Endothelial cell (in vitro differentiated cells): ENCODE results near the gene NFIB. TPM values are rescaled to one million over a fixed set of nuclear protein-coding genes. Genes with fewer than 3 reads are reported as not detected.

Experiments used
- DNase-seq: peaks from one replicate; pipeline ENCODE4 v3.0.0; 2021; ENCODE audit warnings: low spot score
- H3K27ac Mint-ChIP-seq: one replicate; pipeline ENCODE4 v1.8.0; 2021; ENCODE audit warnings: mixed read lengths, inconsistent platforms; ENCODE audit not compliant: unreplicated experiment
- H3K27me3 Mint-ChIP-seq: one replicate; pipeline ENCODE4 v1.8.0; 2021; ENCODE audit warnings: mild to moderate bottlenecking, moderate library complexity, mixed read lengths, inconsistent platforms; ENCODE audit not compliant: unreplicated experiment
- H3K36me3 Mint-ChIP-seq: one replicate; pipeline ENCODE4 v1.8.0; 2021; ENCODE audit warnings: mild to moderate bottlenecking, low read depth, mixed read lengths, inconsistent platforms; ENCODE audit not compliant: unreplicated experiment
- H3K4me1 Mint-ChIP-seq: one replicate; pipeline ENCODE4 v1.8.0; 2021; ENCODE audit warnings: mild to moderate bottlenecking, mixed read lengths, inconsistent platforms; ENCODE audit not compliant: unreplicated experiment
- H3K4me3 Mint-ChIP-seq: one replicate; pipeline ENCODE4 v1.8.0; 2021; ENCODE audit warnings: mild to moderate bottlenecking, mixed read lengths, inconsistent platforms; ENCODE audit not compliant: unreplicated experiment
- H3K9me3 Mint-ChIP-seq: one replicate; pipeline ENCODE4 v1.8.0; 2021; ENCODE audit warnings: mixed read lengths, inconsistent platforms; ENCODE audit not compliant: unreplicated experiment
- CTCF ChIP-seq: fragments of 200-600 bp; sonication (generic); IDR thresholded peaks from one replicate; pipeline ENCODE4 v1.5.0; 2021; ENCODE audit warnings: antibody characterized with exemption; ENCODE audit not compliant: unreplicated experiment
- total RNA-seq: library from RNA; stranded (reverse); fragmentation: NEBNext Ultra II Directional; extraction: Animal tissue kit (Norgen Biotek cat#: 25700); gene quantifications from one replicate; pipeline ENCODE4 v1.2.1, GENCODE V29; 2021; ENCODE audit not compliant: unreplicated experiment

Gene NFIB
- total RNA-seq, 1 donor from 2014 or later = 120 TPM

- peaks cover 12% of the 10 kb centered on the region for H3K36me3 Mint-ChIP-seq
- H3K4me1 Mint-ChIP-seq = peaks cover 26% of the 10 kb centered on the region
- TF ChIP-seq CTCF = no peak
- no peaks in the 10 kb centered on the region for H3K9me3 Mint-ChIP-seq
- peak overlapping the region; percentile 20 for H3K27ac Mint-ChIP-seq
- no peak overlapping the region for H3K4me3 Mint-ChIP-seq
- peaks cover 3% of the 10 kb centered on the region for H3K27me3 Mint-ChIP-seq
- DNase-seq = no peak
Measured at GRCh38 chr9:14180960-14181537, 132.9 kb downstream of the NFIB start.

- H3K27me3 Mint-ChIP-seq = peaks cover 3% of the 10 kb centered on the region
- H3K4me3 Mint-ChIP-seq = no peak overlapping the region
- H3K36me3 Mint-ChIP-seq = peaks cover 18% of the 10 kb centered on the region
- H3K9me3 Mint-ChIP-seq = no peaks in the 10 kb centered on the region
- H3K27ac Mint-ChIP-seq = no peak overlapping the region
- peaks cover 26% of the 10 kb centered on the region for H3K4me1 Mint-ChIP-seq
- TF ChIP-seq CTCF = no peak
- DNase-seq = no peak
Measured at GRCh38 chr9:14180093-14180959, 133.6 kb downstream of the NFIB start.

- no peak for DNase-seq
- peaks cover 18% of the 10 kb centered on the region for H3K36me3 Mint-ChIP-seq
- no peak overlapping the region for H3K4me3 Mint-ChIP-seq
- no peaks in the 10 kb centered on the region for H3K9me3 Mint-ChIP-seq
- peaks cover 26% of the 10 kb centered on the region for H3K4me1 Mint-ChIP-seq
- peaks cover 3% of the 10 kb centered on the region for H3K27me3 Mint-ChIP-seq
- no peak overlapping the region for H3K27ac Mint-ChIP-seq
- TF ChIP-seq CTCF = no peak
Measured at GRCh38 chr9:14179449-14179848, 134.5 kb downstream of the NFIB start.

- TF ChIP-seq CTCF = no peak
- peaks cover 9% of the 10 kb centered on the region for H3K36me3 Mint-ChIP-seq
- H3K27me3 Mint-ChIP-seq = no peaks in the 10 kb centered on the region
- DNase-seq = no peak
- H3K27ac Mint-ChIP-seq = no peak overlapping the region
- H3K9me3 Mint-ChIP-seq = no peaks in the 10 kb centered on the region
- peaks cover 9% of the 10 kb centered on the region for H3K4me1 Mint-ChIP-seq
- H3K4me3 Mint-ChIP-seq = no peak overlapping the region
Measured at GRCh38 chr9:14175778-14176177, 138.2 kb downstream of the NFIB start.

- no peak overlapping the region for H3K27ac Mint-ChIP-seq
- H3K4me1 Mint-ChIP-seq = no peaks in the 10 kb centered on the region
- no peak for DNase-seq
- no peak for TF ChIP-seq CTCF
- H3K36me3 Mint-ChIP-seq = peaks cover 9% of the 10 kb centered on the region
- no peaks in the 10 kb centered on the region for H3K9me3 Mint-ChIP-seq
- H3K27me3 Mint-ChIP-seq = no peaks in the 10 kb centered on the region
- no peak overlapping the region for H3K4me3 Mint-ChIP-seq
Measured at GRCh38 chr9:14173713-14174112, 140.2 kb downstream of the NFIB start.
